ENCODE data around the gene GPS1. TPM values are rescaled to one million over a fixed set of nuclear protein-coding genes. Genes with fewer than 3 reads are reported as not detected.

The GPS1 gene
- total and polyA plus RNA-seq, 2 of the 4 experiments (the other 2 are of a cell fraction): 157 to 181 TPM

DNA sequence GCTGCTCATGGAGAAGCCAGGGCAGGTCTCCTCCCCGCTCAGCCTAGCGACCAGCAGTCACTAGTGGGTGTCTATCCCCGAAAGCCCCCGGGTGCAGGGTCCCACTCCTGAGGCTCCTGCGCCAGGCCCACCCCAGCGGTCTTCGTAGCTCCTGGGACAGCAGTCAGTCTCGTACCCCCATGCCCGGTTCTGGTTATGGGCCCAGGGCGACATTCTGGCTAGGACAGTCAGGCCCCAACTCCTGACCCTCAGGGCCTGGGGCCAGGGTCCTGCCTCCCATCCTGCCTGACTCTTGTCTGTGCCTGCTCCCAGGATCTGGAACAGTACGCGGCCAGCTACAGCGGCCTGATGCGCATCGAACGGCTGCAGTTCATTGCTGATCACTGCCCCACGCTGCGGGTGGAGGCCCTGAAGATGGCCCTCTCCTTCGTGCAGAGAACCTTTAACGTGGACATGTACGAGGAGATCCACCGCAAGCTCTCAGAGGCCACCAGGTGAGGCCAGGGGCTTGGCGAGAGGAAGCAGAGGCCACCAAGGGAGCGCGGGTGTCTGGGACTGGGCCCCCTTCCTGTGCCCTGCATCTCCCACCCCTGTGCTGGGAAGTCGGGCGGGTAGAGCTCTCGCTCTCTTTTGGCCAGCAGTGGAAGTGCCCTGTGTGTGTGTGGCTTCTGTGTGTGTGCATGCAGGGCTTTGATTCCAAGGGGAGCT lies 2.0 kb downstream of the GPS1 start:
- ATAC-seq (ENCODE audit: low read depth): no peak
- WGBS, 2 experiments (ENCODE audit: extremely low coverage in 2 of 2, insufficient read length in 1 of 2): 96% methylated on average over 22 of the region's 28 CpGs; no CpG with 5 or more reads in 1 of the 2 experiments
- no peak overlapping the region for H3K9ac ChIP-seq (ENCODE audit: low read depth, low read length)
- BruUV-seq (replicated peaks): no TSS peak
- H3K4me3 ChIP-seq (ENCODE audit: insufficient read depth, low read depth, low read length): no peak overlapping the region
- no peak for DNase-seq
- no peaks in the 10 kb centered on the region for H3K9me3 ChIP-seq (ENCODE audit: control insufficient read depth, insufficient read depth, low read length)
- ChIA-PET CTCF (no interaction called here), POLR2A (ENCODE audit: unreplicated experiment) (no interaction called here)
- no peak overlapping the region for H2AFZ ChIP-seq (replicated peaks; ENCODE audit: low read length, poor library complexity)
- peaks cover 16 to 45% of the 10 kb centered on the region in 2 experiments for H3K79me1 ChIP-seq (ENCODE audit: low read depth in 1 of 2, low read length in 2 of 2)
- H2BK20ac ChIP-seq (ENCODE audit: low read depth, low read length): no peak overlapping the region
- peaks cover 18% of the 10 kb centered on the region for H3K4me1 ChIP-seq (ENCODE audit: control insufficient read depth, insufficient read depth, low read length)
- dilution Hi-C loops (cut with HindIII; ENCODE audit: low sequenced_read_pairs, unreplicated experiment): no loop called here
- peak overlapping the region; percentile 55 for H2AK9ac ChIP-seq (replicated peaks; ENCODE audit: low read depth, low read length, poor library complexity)
- no peak overlapping the region for H4K5ac ChIP-seq (ENCODE audit: low read depth, low read length)
- no peak overlapping the region for H4K8ac ChIP-seq (ENCODE audit: low read depth in 2 of 2, low read length in 2 of 2)
- no peak overlapping the region for H3K14ac ChIP-seq (replicated peaks; ENCODE audit: low read depth, low read length)
- H2BK15ac ChIP-seq (ENCODE audit: low read depth, low read length): no peak overlapping the region
- H3K36me3 ChIP-seq (ENCODE audit: control insufficient read depth, insufficient read depth, low read length): peaks cover 60% of the 10 kb centered on the region
- no peak overlapping the region for H2BK5ac ChIP-seq (ENCODE audit: low read depth, low read length, poor library complexity, severe bottlenecking)
- no peak for TF ChIP-seq MXI1 (IDR thresholded peaks at IDR 0.05; ENCODE audit: borderline replicate concordance, low read depth, low read length)
- TF ChIP-seq FOS (IDR thresholded peaks at IDR 0.05; ENCODE audit: low read depth, low read length): no peak
- peaks cover 5% of the 10 kb centered on the region for H3K9me1 ChIP-seq (ENCODE audit: insufficient read depth, low read length)
- no peak overlapping the region for H3K27ac ChIP-seq (ENCODE audit: insufficient read depth, low read length)
- peaks cover 4% of the 10 kb centered on the region for H4K20me1 ChIP-seq (ENCODE audit: insufficient read depth, low read length)
- no peak overlapping the region for H3K18ac ChIP-seq (ENCODE audit: low read depth, low read length)
- H3K4ac ChIP-seq (ENCODE audit: low read depth, low read length): no peak overlapping the region
- H3K27me3 ChIP-seq (ENCODE audit: control insufficient read depth, insufficient read depth, low read length): no peaks in the 10 kb centered on the region
- no peak overlapping the region for H4K91ac ChIP-seq (ENCODE audit: insufficient read depth, low read depth, low read length)
- H2BK120ac ChIP-seq (ENCODE audit: low read depth, low read length): no peak overlapping the region
- H3K56ac ChIP-seq (ENCODE audit: extremely low read depth, insufficient read depth, low read length): no peak overlapping the region
- no peak overlapping the region for H3K23ac ChIP-seq (ENCODE audit: low read depth, low read length)
- no peak overlapping the region for H2AK5ac ChIP-seq (ENCODE audit: low read depth, low read length)
- H3K4me2 ChIP-seq (ENCODE audit: low read depth, low read length): no peak overlapping the region; the same call in 1 of the 2 replicates
- in situ Hi-C loops (cut with MboI; ENCODE audit: low sequenced_read_pairs): no loop called here
- intact Hi-C loops (cut with micrococcal nuclease): no loop called here

Measured in IMR-90 (cell line).